ENCODE data around the gene SCYGR7. TPM values are rescaled to one million over a fixed set of nuclear protein-coding genes. Genes with fewer than 3 reads are reported as not detected.
A peak's percentile ranks its signal among the peaks of the same experiment; 100 is the strongest.

The SCYGR7 gene
- total RNA-seq, 1 donor from 2014 or later, result not detected

DNA sequence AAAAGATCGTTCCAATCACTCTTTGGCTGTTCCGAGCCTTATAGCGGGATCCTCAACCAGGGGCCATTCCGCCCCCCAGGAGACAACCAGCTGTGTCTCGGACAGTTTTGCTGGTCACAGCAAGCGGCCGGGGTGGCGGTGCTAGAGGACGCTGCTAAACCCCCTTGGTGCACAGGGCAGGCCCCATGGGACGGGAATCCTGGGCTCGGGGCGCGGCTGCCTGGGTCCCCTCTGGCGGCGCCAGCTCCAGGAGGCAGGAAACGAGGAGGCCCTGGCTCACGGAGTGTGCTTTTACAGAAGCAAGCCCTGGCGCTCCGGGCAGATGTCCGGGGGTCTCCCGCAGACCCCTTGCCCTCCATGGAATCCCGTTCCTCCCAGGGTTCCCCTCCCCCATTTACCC is 39.7 kb downstream of the SCYGR7 start:
- Histone ChIP-seq H3K27me3 (no peaks in the 10 kb centered on the region), H3K27ac (no peak overlapping the region), H3K4me1 (no peaks in the 10 kb centered on the region), H3K4me3 (no peak overlapping the region), H3K9me3 (no peaks in the 10 kb centered on the region), H3K36me3 (no peaks in the 10 kb centered on the region)
- no peak for DNase-seq (ENCODE audit: extremely low spot score in 2 of 2)
- intact Hi-C loops (cut with DNase I), result loop anchor here (5.0 kb wide), 1 partner anchor 111 kb away; no protein-coding TSS in a partner anchor
- TF ChIP-seq POLR2A (IDR thresholded peaks at IDR 0.05) (no peak), POLR2AphosphoS5 (IDR thresholded peaks at IDR 0.05; ENCODE audit: insufficient read depth in 1 of 2, low read depth in 1 of 2) (no peak)
- TF ChIP-seq, protein P1, sequence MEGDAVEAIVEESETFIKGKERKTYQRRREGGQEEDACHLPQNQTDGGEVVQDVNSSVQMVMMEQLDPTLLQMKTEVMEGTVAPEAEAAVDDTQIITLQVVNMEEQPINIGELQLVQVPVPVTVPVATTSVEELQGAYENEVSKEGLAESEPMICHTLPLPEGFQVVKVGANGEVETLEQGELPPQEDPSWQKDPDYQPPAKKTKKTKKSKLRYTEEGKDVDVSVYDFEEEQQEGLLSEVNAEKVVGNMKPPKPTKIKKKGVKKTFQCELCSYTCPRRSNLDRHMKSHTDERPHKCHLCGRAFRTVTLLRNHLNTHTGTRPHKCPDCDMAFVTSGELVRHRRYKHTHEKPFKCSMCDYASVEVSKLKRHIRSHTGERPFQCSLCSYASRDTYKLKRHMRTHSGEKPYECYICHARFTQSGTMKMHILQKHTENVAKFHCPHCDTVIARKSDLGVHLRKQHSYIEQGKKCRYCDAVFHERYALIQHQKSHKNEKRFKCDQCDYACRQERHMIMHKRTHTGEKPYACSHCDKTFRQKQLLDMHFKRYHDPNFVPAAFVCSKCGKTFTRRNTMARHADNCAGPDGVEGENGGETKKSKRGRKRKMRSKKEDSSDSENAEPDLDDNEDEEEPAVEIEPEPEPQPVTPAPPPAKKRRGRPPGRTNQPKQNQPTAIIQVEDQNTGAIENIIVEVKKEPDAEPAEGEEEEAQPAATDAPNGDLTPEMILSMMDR (IDR thresholded peaks at IDR 0.05), result no peak

DNA sequence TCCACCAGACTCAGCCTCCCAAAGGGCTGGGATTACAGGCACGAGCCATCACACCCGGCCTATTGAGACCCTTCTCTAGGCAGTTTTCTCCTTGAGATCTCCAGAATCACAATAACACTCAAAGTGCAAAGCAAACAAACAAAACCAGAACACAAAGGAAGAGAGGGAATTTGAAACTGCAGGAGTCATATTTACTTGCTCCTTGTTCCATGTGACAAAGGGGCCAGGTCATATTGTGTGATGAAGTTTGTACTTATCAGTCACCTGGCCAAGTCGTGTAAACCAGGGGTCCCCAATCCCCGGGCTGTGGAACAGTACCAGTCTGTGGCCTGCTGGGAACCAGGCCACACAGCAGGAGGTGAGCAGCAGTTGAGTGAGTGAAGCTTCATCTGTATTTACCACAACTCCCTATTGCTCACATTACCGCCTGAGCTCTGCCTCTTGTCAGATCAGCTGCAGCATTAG is 44.1 kb downstream of the SCYGR7 start:
- TF ChIP-seq POLR2A (IDR thresholded peaks at IDR 0.05), result no peak
- TF ChIP-seq, protein P1 (IDR thresholded peaks at IDR 0.05), result no peak
- no peak for TF ChIP-seq POLR2AphosphoS5 (IDR thresholded peaks at IDR 0.05; ENCODE audit: insufficient read depth in 1 of 2, low read depth in 1 of 2)
- DNase-seq (ENCODE audit: extremely low spot score in 2 of 2), result no peak
- no peaks in the 10 kb centered on the region for H3K27me3 ChIP-seq
- H3K4me1 ChIP-seq, result no peaks in the 10 kb centered on the region
- H3K4me3 ChIP-seq, result no peak overlapping the region
- intact Hi-C loops (cut with DNase I), result no loop called here
- no peaks in the 10 kb centered on the region for H3K36me3 ChIP-seq
- H3K9me3 ChIP-seq, result no peaks in the 10 kb centered on the region
- no peak overlapping the region for H3K27ac ChIP-seq

DNA sequence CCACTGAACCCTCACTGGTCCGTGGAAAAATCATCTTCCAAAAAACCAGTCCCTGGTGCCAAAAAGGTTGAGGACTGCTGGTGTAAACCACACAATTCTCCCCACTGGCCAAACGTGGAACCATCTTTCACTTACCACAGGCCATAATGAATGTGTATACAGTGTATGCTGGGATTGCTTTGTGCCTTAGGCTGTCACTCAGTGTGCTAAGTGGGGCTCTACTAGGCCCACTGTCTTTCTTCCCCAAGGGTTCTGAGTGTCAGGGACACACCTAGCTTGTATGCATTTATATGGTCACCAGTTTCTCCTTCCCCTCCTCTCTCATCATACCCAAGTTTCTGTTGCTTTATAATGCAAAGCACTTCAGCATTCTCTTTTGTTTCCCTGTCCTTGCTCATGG is 44.8 kb downstream of the SCYGR7 start:
- Histone ChIP-seq H3K27me3 (no peaks in the 10 kb centered on the region), H3K4me3 (no peak overlapping the region), H3K4me1 (no peaks in the 10 kb centered on the region), H3K9me3 (no peaks in the 10 kb centered on the region), H3K36me3 (no peaks in the 10 kb centered on the region), H3K27ac (no peak overlapping the region)
- no peak for DNase-seq (ENCODE audit: extremely low spot score in 2 of 2)
- TF ChIP-seq POLR2AphosphoS5 (IDR thresholded peaks at IDR 0.05; ENCODE audit: insufficient read depth in 1 of 2, low read depth in 1 of 2), result no peak
- intact Hi-C loops (cut with DNase I), result no loop called here

DNA sequence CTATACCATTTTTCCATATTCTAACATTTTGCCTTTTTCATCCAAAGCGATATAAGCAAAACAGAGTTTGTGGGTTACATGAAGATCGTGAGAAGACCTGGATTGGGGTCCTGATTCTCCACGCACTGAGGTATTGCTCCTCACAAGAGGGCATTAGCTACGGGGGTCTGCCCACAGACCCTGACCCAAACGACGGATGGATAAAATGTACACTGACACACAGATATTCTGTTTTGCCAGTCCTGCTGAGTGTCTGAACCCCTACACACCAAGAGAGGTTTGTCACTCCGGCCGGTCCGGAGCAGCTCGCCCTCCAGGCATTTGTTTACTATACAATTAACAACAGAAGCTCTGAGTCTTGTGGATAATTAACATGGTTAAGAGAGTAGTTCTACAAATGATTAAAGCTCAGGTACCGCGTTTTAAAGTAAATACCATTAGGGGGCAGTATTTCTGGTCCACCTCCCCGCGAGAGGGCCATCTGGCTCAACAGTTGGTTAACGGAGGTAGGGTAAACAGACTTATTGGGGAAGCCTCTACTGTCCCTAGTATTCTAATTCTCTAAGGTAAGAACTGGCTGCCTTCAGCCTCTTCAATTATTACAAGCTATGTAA is 46.0 kb downstream of the SCYGR7 start:
- H3K27ac ChIP-seq, result no peak overlapping the region
- no peak for TF ChIP-seq POLR2A (IDR thresholded peaks at IDR 0.05)
- TF ChIP-seq POLR2AphosphoS5 (IDR thresholded peaks at IDR 0.05; ENCODE audit: insufficient read depth in 1 of 2, low read depth in 1 of 2), result no peak
- TF ChIP-seq, protein P1 (IDR thresholded peaks at IDR 0.05), result no peak
- H3K4me1 ChIP-seq, result no peaks in the 10 kb centered on the region
- intact Hi-C loops (cut with DNase I), result no loop called here
- no peaks in the 10 kb centered on the region for H3K9me3 ChIP-seq
- no peak overlapping the region for H3K4me3 ChIP-seq
- no peaks in the 10 kb centered on the region for H3K27me3 ChIP-seq
- no peaks in the 10 kb centered on the region for H3K36me3 ChIP-seq
- DNase-seq (ENCODE audit: extremely low spot score in 2 of 2), result peak in 1 of 2 donors; percentile 22

DNA sequence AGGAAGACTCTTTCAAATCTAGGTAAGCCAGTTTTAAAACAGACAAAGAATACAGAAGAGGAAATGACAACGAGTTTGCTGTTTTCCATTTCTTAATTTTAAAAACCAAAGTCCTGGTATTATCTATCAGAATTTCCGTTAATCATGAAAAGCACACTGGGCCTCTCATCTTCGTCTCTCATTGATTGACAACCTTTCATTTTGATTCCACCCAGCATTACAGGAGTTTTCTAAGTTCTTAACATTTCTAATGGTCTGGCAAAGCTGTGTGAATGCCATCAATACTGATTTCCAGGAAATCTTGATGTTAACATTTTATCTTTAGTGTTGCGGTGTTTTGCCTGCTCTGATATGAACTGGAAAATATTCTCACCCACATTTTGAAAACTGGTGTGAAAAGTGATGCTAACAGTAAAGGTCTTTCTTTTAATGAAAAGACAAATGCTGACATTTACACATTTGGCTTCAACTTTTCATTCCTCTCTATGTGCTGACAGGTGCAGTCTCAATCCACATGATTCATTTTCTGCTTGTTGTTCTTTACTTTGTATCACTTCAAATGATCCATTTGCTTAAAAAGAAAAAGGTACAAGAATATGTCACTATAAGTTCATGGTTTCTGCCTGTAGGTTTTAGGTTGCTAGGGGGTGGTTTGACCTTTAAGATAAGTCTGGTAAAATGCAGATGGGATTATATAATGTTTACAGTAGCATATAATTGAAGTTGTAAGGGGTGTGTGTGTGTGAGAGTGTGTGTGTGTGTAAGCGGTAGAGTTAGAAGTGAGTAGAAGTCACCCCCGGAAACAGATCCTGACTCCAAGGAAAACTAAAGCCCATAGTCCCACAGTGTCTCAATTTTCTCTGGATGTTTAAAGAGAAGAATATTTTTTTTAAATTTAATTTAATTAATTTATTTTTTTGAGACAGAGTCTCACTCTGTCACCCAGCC is 47.0 kb downstream of the SCYGR7 start:
- H3K27me3 ChIP-seq, result no peaks in the 10 kb centered on the region
- no peak overlapping the region for H3K27ac ChIP-seq
- H3K36me3 ChIP-seq, result no peaks in the 10 kb centered on the region
- no peak for DNase-seq (ENCODE audit: extremely low spot score in 2 of 2)
- intact Hi-C loops (cut with DNase I), result no loop called here
- H3K9me3 ChIP-seq, result no peaks in the 10 kb centered on the region
- no peak overlapping the region for H3K4me3 ChIP-seq
- TF ChIP-seq POLR2AphosphoS5 (IDR thresholded peaks at IDR 0.05; ENCODE audit: insufficient read depth in 1 of 2, low read depth in 1 of 2) (no peak), POLR2A (IDR thresholded peaks at IDR 0.05) (no peak)
- TF ChIP-seq, protein P1 (IDR thresholded peaks at IDR 0.05), result no peak
- no peaks in the 10 kb centered on the region for H3K4me1 ChIP-seq

Small RNAs within 50 kb of the gene (small RNA-seq; reads per million reads assigned to genes)
- gene RNA5SP121 (not detected), gene SNRPGP8 (not detected)

Other genes starting within 250 kb of the SCYGR7 start
- gene SCYGR2, start 129.4 kb upstream of the SCYGR7 start, total RNA-seq, result not detected
- gene SCYGR3, start 113.5 kb upstream of the SCYGR7 start, total RNA-seq, result not detected
- not detected for gene SCYGR4, start 110.8 kb upstream of the SCYGR7 start, total RNA-seq
- gene SCYGR5, start 61.5 kb upstream of the SCYGR7 start, total RNA-seq, result not detected
- 7.4 TPM for gene SLC19A3, start 10.3 kb upstream of the SCYGR7 start, total RNA-seq
- not detected for gene SCYGR6, start 3.6 kb upstream of the SCYGR7 start, total RNA-seq
- not detected for gene SCYGR8, start 17.6 kb downstream of the SCYGR7 start, total RNA-seq
- not detected for gene CCL20, start 85.5 kb downstream of the SCYGR7 start, total RNA-seq
- gene DAW1, start 143.3 kb downstream of the SCYGR7 start, total RNA-seq, result not detected

Data from vagina (tissue), 2 donors.